H1 (cell line): ENCODE measurements around the gene TMEM138. TPM values are rescaled to one million over a fixed set of nuclear protein-coding genes. Genes with fewer than 3 reads are reported as not detected.

Source experiments
- CTCF ChIA-PET: fragments of 300-600 bp; sonication (Branson Sonifier 250); formaldehyde crosslinking; loops from one replicate; lab custom pipeline; 2021; ENCODE audit not compliant: partially characterized antibody; lab: Charles Lee
- POLR2A ChIA-PET: fragments of 300-600 bp; sonication (Branson Sonifier 250); formaldehyde crosslinking; loops from one replicate; lab custom pipeline; 2021; ENCODE audit warnings: inconsistent platforms; ENCODE audit not compliant: partially characterized antibody; lab: Charles Lee
- DNase-seq, 2 experiments: peaks; one replicate each; pipeline versions ENCODE4 v3.0.0 to v3.0.0-alpha.2; 2010 to 2022; ENCODE audit warnings: low spot score in 2 of 2, low read depth in 1 of 2, mixed read lengths in 1 of 2
- FAIRE-seq: peaks from 2 replicates; lab custom pipeline; 2011; peaks lifted over from hg19 to GRCh38; lab: Jason Lieb, UNC
- H2AFZ ChIP-seq: 2 replicates; pipeline ENCODE4 v1.8.1; 2012; ENCODE audit warnings: low read length, inconsistent platforms
- H2AK5ac ChIP-seq: 2 replicates; pipeline ENCODE4 v1.6.1; 2013; ENCODE audit warnings: low read depth, low read length
- H2BK120ac ChIP-seq: replicated peaks from 2 replicates; pipeline ENCODE3; 2013; ENCODE audit warnings: low read depth, low read length, inconsistent platforms
- H2BK12ac ChIP-seq: 2 replicates; pipeline ENCODE4 v1.6.1; 2013; ENCODE audit warnings: low read depth, low read length
- H2BK15ac ChIP-seq: 2 replicates; pipeline ENCODE4 v1.6.1; 2013; ENCODE audit warnings: low read length
- H2BK20ac ChIP-seq: 2 replicates; pipeline ENCODE4 v1.6.1; 2013; ENCODE audit warnings: low read length
- H2BK5ac ChIP-seq: 2 replicates; pipeline ENCODE4 v1.6.1; 2013; ENCODE audit warnings: low read depth, low read length
- H3K14ac ChIP-seq: 2 replicates; pipeline ENCODE4 v1.6.1; 2013; ENCODE audit warnings: inconsistent platforms; ENCODE audit not compliant: insufficient read length
- H3K18ac ChIP-seq: 2 replicates; pipeline ENCODE4 v1.6.1; 2013; ENCODE audit warnings: low read length; ENCODE audit errors: extremely low read depth
- H3K23ac ChIP-seq: 2 replicates; pipeline ENCODE4 v1.6.1; 2013; ENCODE audit warnings: inconsistent platforms; ENCODE audit not compliant: insufficient read length
- H3K23me2 ChIP-seq: 2 replicates; pipeline ENCODE4 v1.6.1; 2013; ENCODE audit warnings: low read depth, low read length
- H3K27ac ChIP-seq: 2 replicates; pipeline ENCODE4 v1.6.1; 2011; ENCODE audit warnings: low read depth, low read length, inconsistent platforms
- H3K27me3 ChIP-seq, 4 experiments: replicated peaks in 1 of 4; 1 replicate in 1 of 4; 2 replicates in 3 of 4; pipeline versions ENCODE4 v1.6.1 to v1.8.1; 2011 to 2013; ENCODE audit warnings: low read length in 3 of 4, mild to moderate bottlenecking in 3 of 4, inconsistent platforms in 2 of 4, mixed read lengths in 2 of 4, moderate library complexity in 1 of 4; ENCODE audit not compliant: control insufficient read depth in 3 of 4, insufficient read depth in 3 of 4; ENCODE audit errors: extremely low read depth in 1 of 4
- H3K36me3 ChIP-seq, 4 experiments: 2 replicates each; pipeline versions ENCODE4 v1.6.1 to v1.8.1; 2011 to 2013; ENCODE audit warnings: mild to moderate bottlenecking in 4 of 4, low read length in 3 of 4, moderate library complexity in 2 of 4, control low read depth in 1 of 4, inconsistent platforms in 1 of 4; ENCODE audit not compliant: insufficient read depth in 4 of 4, control insufficient read depth in 2 of 4
- H3K4ac ChIP-seq: replicated peaks from 2 replicates; pipeline ENCODE3; 2013; ENCODE audit warnings: low read length, low read depth, mixed read lengths, inconsistent platforms; ENCODE audit not compliant: insufficient read length
- H3K4me1 ChIP-seq, 4 experiments: replicated peaks in 1 of 4; 1 replicate in 1 of 4; 2 replicates in 3 of 4; pipeline versions ENCODE4 v1.6.1 to v1.8.1; 2011 to 2013; ENCODE audit warnings: low read length in 3 of 4, inconsistent platforms in 2 of 4, mixed read lengths in 1 of 4; ENCODE audit not compliant: insufficient read depth in 4 of 4, control insufficient read depth in 3 of 4
- H3K4me2 ChIP-seq, 2 experiments: 2 replicates each; pipeline versions ENCODE4 v1.6.1 to v1.8.1; 2011 to 2013; ENCODE audit warnings: low read depth in 2 of 2, low read length in 2 of 2, control low read depth in 1 of 2, inconsistent platforms in 1 of 2, mild to moderate bottlenecking in 1 of 2; ENCODE audit not compliant: insufficient read depth in 1 of 2
- H3K4me3 ChIP-seq, 4 experiments: fragments of 200-600, 300-600 bp in 1 of 4; sonication (generic), shearing (Covaris generic), sonication (Bioruptor Twin) in 1 of 4; 2 replicates each; pipeline versions ENCODE4 v1.5.1 to v1.8.1; 2011 to 2016; ENCODE audit warnings: low read length in 4 of 4, low read depth in 3 of 4, control low read depth in 2 of 4, inconsistent platforms in 2 of 4, mild to moderate bottlenecking in 2 of 4, mixed read lengths in 1 of 4, moderate library complexity in 1 of 4; ENCODE audit not compliant: insufficient read depth in 2 of 4; ENCODE audit errors: extremely low read depth in 1 of 4
- H3K56ac ChIP-seq: replicated peaks from 2 replicates; pipeline ENCODE3; 2013; ENCODE audit warnings: low read depth, mild to moderate bottlenecking, mixed read lengths, low read length, inconsistent platforms; ENCODE audit not compliant: insufficient read length
- H3K79me1 ChIP-seq: 2 replicates; pipeline ENCODE4 v1.6.1; 2013; ENCODE audit warnings: low read depth, low read length, control low read depth
- H3K79me2 ChIP-seq, 2 experiments: 2 replicates each; pipeline versions ENCODE4 v1.6.1 to v1.8.1; 2012 to 2013; ENCODE audit warnings: low read length in 2 of 2, mild to moderate bottlenecking in 2 of 2, inconsistent platforms in 1 of 2; ENCODE audit not compliant: insufficient read depth in 2 of 2, control insufficient read depth in 1 of 2
- H3K9ac ChIP-seq, 4 experiments: replicated peaks in 1 of 4; 1 replicate in 1 of 4; 2 replicates in 3 of 4; pipeline versions ENCODE4 v1.6.1 to v1.8.1; 2011 to 2013; ENCODE audit warnings: low read depth in 3 of 4, low read length in 3 of 4, control low read depth in 2 of 4, mild to moderate bottlenecking in 2 of 4, moderate library complexity in 2 of 4, inconsistent platforms in 1 of 4; ENCODE audit errors: extremely low read depth in 1 of 4
- H3K9me3 ChIP-seq, 2 experiments: 2 replicates each; pipeline versions ENCODE4 v1.6.1 to v1.8.1; 2012 to 2013; ENCODE audit warnings: mild to moderate bottlenecking in 2 of 2, moderate library complexity in 2 of 2, control low read depth in 1 of 2, inconsistent platforms in 1 of 2, low read depth in 1 of 2, low read length in 1 of 2, mixed read lengths in 1 of 2; ENCODE audit not compliant: insufficient read depth in 2 of 2
- H4K20me1 ChIP-seq, 2 experiments: replicated peaks in 1 of 2; 2 replicates each; pipeline versions ENCODE3 to v1.8.1; 2011 to 2013; ENCODE audit warnings: inconsistent platforms in 2 of 2, low read length in 2 of 2, mild to moderate bottlenecking in 1 of 2; ENCODE audit not compliant: insufficient read depth in 2 of 2, control insufficient read depth in 1 of 2
- H4K5ac ChIP-seq: 2 replicates; pipeline ENCODE4 v1.6.1; 2013; ENCODE audit warnings: low read length, low read depth, mixed read lengths, inconsistent platforms; ENCODE audit not compliant: insufficient read length
- H4K8ac ChIP-seq: 2 replicates; pipeline ENCODE4 v1.8.0; 2013; ENCODE audit warnings: mild to moderate bottlenecking, moderate library complexity, low read length, inconsistent platforms; ENCODE audit not compliant: insufficient read depth; ENCODE audit errors: extremely low read depth
- H4K91ac ChIP-seq: replicated peaks from 2 replicates; pipeline ENCODE3; 2013; ENCODE audit warnings: low read length, mixed read lengths, inconsistent platforms; ENCODE audit not compliant: insufficient read length
- ASH2L ChIP-seq: fragments of 200-600, 300-600 bp; sonication (generic); IDR thresholded peaks from one replicate; pipeline ENCODE4 v1.7.1; 2017; ENCODE audit warnings: low read length
- ATF2 ChIP-seq: IDR thresholded peaks from 2 replicates; pipeline ENCODE4 v1.6.1; 2012; ENCODE audit warnings: low read length, inconsistent platforms
- BACH1 ChIP-seq: IDR thresholded peaks from 2 replicates; pipeline ENCODE4 v1.6.1; 2012; ENCODE audit warnings: low read length, improper control_type of control experiment
- BRCA1 ChIP-seq: IDR thresholded peaks from 2 replicates; pipeline ENCODE4 v1.6.1; 2012; ENCODE audit warnings: low read depth, low read length, improper control_type of control experiment
- CBX5 ChIP-seq: fragments of 300-800, 300-1000 bp; sonication (generic); IDR thresholded peaks from 2 replicates; pipeline ENCODE4 v1.7.1; 2016; ENCODE audit warnings: antibody characterized with exemption, low read length, low read depth
- CHD1 ChIP-seq: IDR thresholded peaks from 2 replicates; pipeline ENCODE4 v1.6.1; 2012; ENCODE audit warnings: low read depth, low read length, improper control_type of control experiment
- FOSL1 ChIP-seq: IDR thresholded peaks from 2 replicates; pipeline ENCODE4 v1.6.1; 2011; ENCODE audit warnings: mild to moderate bottlenecking, low read depth, low read length, moderate library complexity; ENCODE audit not compliant: insufficient read depth
- GTF2F1 ChIP-seq: IDR thresholded peaks from 2 replicates; pipeline ENCODE4 v1.6.1; 2012; ENCODE audit warnings: low read depth, low read length, improper control_type of control experiment, borderline replicate concordance
- KDM5A ChIP-seq: fragments of 200-600 bp; IDR thresholded peaks from 2 replicates; pipeline ENCODE4 v1.7.1; 2012; ENCODE audit warnings: mild to moderate bottlenecking, low read length, inconsistent platforms, mixed read lengths
- POLR2A ChIP-seq, 2 experiments: IDR thresholded peaks; 1 replicate in 1 of 2; 2 replicates in 1 of 2; pipeline ENCODE4 v1.6.1; 2011; ENCODE audit warnings: low read depth in 2 of 2, low read length in 2 of 2, mild to moderate bottlenecking in 2 of 2; ENCODE audit errors: control extremely low read depth in 1 of 2
- SRF ChIP-seq: IDR thresholded peaks from 2 replicates; pipeline ENCODE4 v1.6.1; 2011; ENCODE audit warnings: mild to moderate bottlenecking, low read depth, low read length, moderate library complexity
- TBP ChIP-seq: IDR thresholded peaks from 2 replicates; pipeline ENCODE4 v1.6.1; 2011; ENCODE audit warnings: low read depth, low read length, improper control_type of control experiment
- USF2 ChIP-seq: IDR thresholded peaks from 2 replicates; pipeline ENCODE4 v1.6.1; 2011; ENCODE audit warnings: low read length, improper control_type of control experiment
- WGBS, 2 experiments: shearing (Covaris generic) in 1 of 2; methylation state at CpG; one replicate each; pipeline versions ENCODE4 v1.1.6 to v1.1.7; 2013 to 2015; ENCODE audit warnings: low lambda C conversion rate in 2 of 2, mixed read lengths in 2 of 2, inconsistent platforms in 1 of 2, low coverage in 1 of 2, missing lambda C conversion rate in 1 of 2; ENCODE audit not compliant: insufficient replicate concordance in 2 of 2, insufficient coverage in 1 of 2, insufficient read length in 1 of 2; ENCODE audit errors: extremely low coverage in 1 of 2, missing lambda C conversion rate in 1 of 2; 5-methylcytosine and 5-hydroxymethylcytosine counted together
- polyA plus RNA-seq, 7 experiments: library from polyadenylated mRNA; depleted of rRNA in 3 of 7; stranded (reverse) in 5 of 7; unstranded in 2 of 7; fragments of >200 nt in 5 of 7; fragments of 200-250 nt in 2 of 7; gene quantifications; 1 replicate in 5 of 7; 2 replicates in 1 of 7; 4 replicates in 1 of 7; pipeline versions ENCODE4 v1.2.1 to v1.2.3, GENCODE V29; 2011 to 2013; ENCODE audit warnings: missing spikeins in 2 of 7, mixed read lengths in 2 of 7
- total RNA-seq: library from RNA; stranded (reverse); fragmentation: NEBNext Ultra II Directional; extraction: Animal tissue kit (Norgen Biotek cat#: 25700); gene quantifications from 2 replicates; pipeline ENCODE4 v1.2.1, GENCODE V29; 2021

Gene TMEM138
- total and polyA plus RNA-seq, 2 of the 8 experiments (the other 6 are each of a cell fraction or from before 2014, with no cell fraction given), result 32.9 to 59.0 TPM

GRCh38 chr11:61416941-61417340 lies 54.8 kb downstream of the TMEM138 start:
- Histone ChIP-seq H4K8ac (no peak overlapping the region), H4K91ac (no peak overlapping the region), H3K18ac (no peak overlapping the region), H3K27ac (no peak overlapping the region), H2BK120ac (no peak overlapping the region), H2AK5ac (no peak overlapping the region), H3K9me3 (no peaks in the 10 kb centered on the region), H3K4me2 (no peak overlapping the region), H3K79me2 (peaks cover 0 to 32% of the 10 kb centered on the region in 2 experiments; a peak in 2 of 4 replicates), H3K4ac (no peak overlapping the region), H3K14ac (no peak overlapping the region), H2AFZ (no peak overlapping the region), H3K36me3 (peaks cover 54 to 96% (median 87%) of the 10 kb centered on the region in 4 experiments), H3K27me3 (no peaks in the 10 kb centered on the region), H3K4me3 (no peak overlapping the region), H2BK5ac (no peak overlapping the region), H3K23me2 (no peaks in the 10 kb centered on the region), H2BK12ac (no peak overlapping the region), H3K79me1 (peaks cover 12% of the 10 kb centered on the region), H4K5ac (no peak overlapping the region), H3K23ac (no peak overlapping the region), H3K9ac (no peak overlapping the region), H2BK15ac (no peak overlapping the region), H4K20me1 (peaks cover 4 to 21% of the 10 kb centered on the region in 2 experiments), H3K56ac (no peak overlapping the region), H3K4me1 (no peaks in the 10 kb centered on the region), H2BK20ac (no peak overlapping the region)
- FAIRE-seq (no peak), DNase-seq (no peak)
- POLR2A ChIA-PET, result interaction anchor here (0.8 to 11.2 kb wide), 8 partner anchors 10 to 137 kb away, joined by 3 to 94 read pairs (median 6); partner anchors contain the start of genes CPSF7, CYB561A3, SDHAF2 and TMEM138
- CTCF ChIA-PET, result interaction anchor here (1.3 kb wide), 1 partner anchor 29 kb away, joined by 5 read pairs; no protein-coding TSS in a partner anchor
- 96% methylated on average over 3 of the region's 3 CpGs; no CpG with 5 or more reads in 1 of the 2 experiments for WGBS, 2 experiments
- no peak for TF ChIP-seq POLR2A (IDR thresholded peaks at IDR 0.05; ENCODE audit: control extremely low read depth in 1 of 2, low read depth in 2 of 2, low read length in 2 of 2)
- TF ChIP-seq TBP, result no peak
- TF ChIP-seq FOSL1, result no peak
- TF ChIP-seq BRCA1, result no peak
- TF ChIP-seq BACH1, result no peak
- TF ChIP-seq SRF, result no peak
- no peak for TF ChIP-seq ASH2L
- no peak for TF ChIP-seq GTF2F1
- no peak for TF ChIP-seq ATF2
- no peak for TF ChIP-seq KDM5A
- no peak for TF ChIP-seq USF2
- no peak for TF ChIP-seq CBX5
- TF ChIP-seq CHD1, result no peak
